HepG2 (cell line): Measurements from ENCODE around the gene PPP1R9B. TPM values are rescaled to one million over a fixed set of nuclear protein-coding genes. Genes with fewer than 3 reads are reported as not detected.

Source experiments
- IKZF4 ChIP-seq: sonication (generic); formaldehyde crosslinking; IDR thresholded peaks from 2 replicates; pipeline ENCODE4 v1.5.1; 2020; ENCODE audit warnings: borderline replicate concordance, mild to moderate bottlenecking, low read depth, missing genetic modification reagents; ENCODE audit errors: not compliant biosample characterization
- SALL2 ChIP-seq: sonication (generic); formaldehyde crosslinking; IDR thresholded peaks from 2 replicates; pipeline ENCODE4 v1.8.1; 2023; ENCODE audit warnings: mild to moderate bottlenecking, missing genetic modification reagents, inconsistent platforms
- TMF1 ChIP-seq: sonication (generic); formaldehyde crosslinking; IDR thresholded peaks from 2 replicates; pipeline ENCODE4 v1.8.1; 2022; ENCODE audit warnings: low read depth, missing genetic modification reagents
- ZNF34 ChIP-seq: sonication (generic); formaldehyde crosslinking; IDR thresholded peaks from 2 replicates; pipeline ENCODE4 v1.4.0; 2020; ENCODE audit warnings: mild to moderate bottlenecking, missing genetic modification reagents, borderline replicate concordance
- polyA plus RNA-seq, 8 experiments: library from polyadenylated mRNA; depleted of rRNA in 3 of 8; stranded (reverse) in 7 of 8; unstranded in 1 of 8; fragments of >200 nt; fragmentation: Illumina TruSeq in 4 of 8; extraction: Trizol in 4 of 8; gene quantifications; 2 replicates each; pipeline versions ENCODE4 v1.2.1 to v1.2.3, GENCODE V29; 2011 to 2016; ENCODE audit warnings: low read depth in 4 of 8, missing spikeins in 1 of 8, mixed read lengths in 1 of 8; ENCODE audit not compliant: insufficient read depth in 1 of 8
- total RNA-seq, 5 experiments: library from RNA; depleted of rRNA; stranded (reverse); fragments of >200 nt; fragmentation: Illumina TruSeq; extraction: Trizol; gene quantifications; 2 replicates each; pipeline ENCODE4 v1.2.3, GENCODE V29; 2016; ENCODE audit warnings: low read depth in 1 of 5
- TF ChIP-seq, protein P1 (sequence below): sonication (generic); formaldehyde crosslinking; IDR thresholded peaks from 2 replicates; pipeline ENCODE4 v1.5.0; 2020; ENCODE audit warnings: mild to moderate bottlenecking, missing genetic modification reagents, borderline replicate concordance
- TF ChIP-seq, protein P2 (sequence below): sonication (generic); formaldehyde crosslinking; IDR thresholded peaks from 2 replicates; pipeline ENCODE4 v1.4.0; 2020; ENCODE audit warnings: missing genetic modification reagents
- TF ChIP-seq, protein P3 (sequence below): IDR thresholded peaks from 2 replicates; pipeline ENCODE4 v1.6.1; 2016; ENCODE audit warnings: mild to moderate bottlenecking

Gene PPP1R9B
- total and polyA plus RNA-seq, 2 of the 13 experiments (the other 11 are each of a cell fraction or from before 2014, with no cell fraction given) = 9.4 to 15.8 TPM

DNA sequence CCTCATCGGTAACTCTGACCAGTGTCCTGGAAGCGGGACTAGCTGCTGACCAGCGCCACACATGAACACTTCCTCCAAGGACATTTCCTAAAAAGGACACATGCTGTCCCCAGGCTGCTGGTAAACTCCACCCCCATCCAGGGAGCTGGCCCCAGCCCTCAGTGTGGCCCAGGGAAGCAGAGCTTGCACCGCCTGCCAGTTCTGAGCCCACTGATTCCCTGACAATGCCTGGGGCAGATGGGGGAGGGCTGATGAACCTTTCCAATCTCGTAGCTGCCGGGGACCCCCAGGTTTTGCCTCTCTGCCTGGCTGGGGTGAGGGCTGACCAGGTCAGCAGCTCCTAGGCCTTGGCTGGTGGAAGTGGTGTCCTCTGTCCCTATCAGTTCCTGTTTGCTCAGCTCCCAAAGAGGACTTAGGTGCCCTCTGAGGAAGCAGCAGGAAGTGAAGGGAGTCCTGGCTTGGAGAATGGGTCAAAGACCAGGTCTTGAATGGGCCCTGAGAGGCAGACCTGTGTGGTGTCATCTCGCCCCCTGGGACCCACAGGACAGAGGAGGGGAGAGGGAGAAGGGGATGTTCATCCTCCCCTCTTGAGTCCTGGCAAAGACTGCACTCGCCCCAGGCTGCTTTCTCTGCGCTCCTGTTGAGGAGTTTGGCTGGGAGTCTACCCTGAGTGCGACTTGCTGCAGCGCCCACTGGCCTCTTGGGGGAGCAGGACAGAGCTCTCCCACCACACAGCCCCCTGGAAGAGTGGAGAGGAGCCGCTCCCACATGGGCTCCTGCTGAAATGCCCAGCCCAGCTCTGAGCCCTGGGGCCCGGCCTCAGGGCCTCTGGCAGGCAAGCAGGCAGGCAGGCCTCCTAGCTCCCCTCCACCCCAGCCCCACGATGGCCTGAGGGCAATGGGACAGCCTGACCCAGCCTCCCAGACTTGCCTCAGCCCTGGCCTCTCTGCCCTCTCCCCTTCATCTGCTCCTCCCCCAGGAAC is 38.5 kb downstream of the PPP1R9B start (continued):
- TF ChIP-seq, protein P1, sequence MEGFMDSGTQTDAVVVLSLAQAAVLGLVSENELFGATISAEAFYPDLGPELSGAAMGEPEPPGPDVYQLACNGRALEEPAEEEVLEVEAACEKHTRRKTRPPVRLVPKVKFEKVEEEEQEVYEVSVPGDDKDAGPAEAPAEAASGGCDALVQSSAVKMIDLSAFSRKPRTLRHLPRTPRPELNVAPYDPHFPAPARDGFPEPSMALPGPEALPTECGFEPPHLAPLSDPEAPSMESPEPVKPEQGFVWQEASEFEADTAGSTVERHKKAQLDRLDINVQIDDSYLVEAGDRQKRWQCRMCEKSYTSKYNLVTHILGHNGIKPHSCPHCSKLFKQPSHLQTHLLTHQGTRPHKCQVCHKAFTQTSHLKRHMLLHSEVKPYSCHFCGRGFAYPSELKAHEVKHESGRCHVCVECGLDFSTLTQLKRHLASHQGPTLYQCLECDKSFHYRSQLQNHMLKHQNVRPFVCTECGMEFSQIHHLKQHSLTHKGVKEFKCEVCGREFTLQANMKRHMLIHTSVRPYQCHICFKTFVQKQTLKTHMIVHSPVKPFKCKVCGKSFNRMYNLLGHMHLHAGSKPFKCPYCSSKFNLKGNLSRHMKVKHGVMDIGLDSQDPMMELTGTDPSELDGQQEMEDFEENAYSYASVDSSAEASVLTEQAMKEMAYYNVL (CRISPR knock-in tag) = 0 out of 2 replicates have a peak, but pooled peaks have one; percentile 10
- TF ChIP-seq, protein P2, sequence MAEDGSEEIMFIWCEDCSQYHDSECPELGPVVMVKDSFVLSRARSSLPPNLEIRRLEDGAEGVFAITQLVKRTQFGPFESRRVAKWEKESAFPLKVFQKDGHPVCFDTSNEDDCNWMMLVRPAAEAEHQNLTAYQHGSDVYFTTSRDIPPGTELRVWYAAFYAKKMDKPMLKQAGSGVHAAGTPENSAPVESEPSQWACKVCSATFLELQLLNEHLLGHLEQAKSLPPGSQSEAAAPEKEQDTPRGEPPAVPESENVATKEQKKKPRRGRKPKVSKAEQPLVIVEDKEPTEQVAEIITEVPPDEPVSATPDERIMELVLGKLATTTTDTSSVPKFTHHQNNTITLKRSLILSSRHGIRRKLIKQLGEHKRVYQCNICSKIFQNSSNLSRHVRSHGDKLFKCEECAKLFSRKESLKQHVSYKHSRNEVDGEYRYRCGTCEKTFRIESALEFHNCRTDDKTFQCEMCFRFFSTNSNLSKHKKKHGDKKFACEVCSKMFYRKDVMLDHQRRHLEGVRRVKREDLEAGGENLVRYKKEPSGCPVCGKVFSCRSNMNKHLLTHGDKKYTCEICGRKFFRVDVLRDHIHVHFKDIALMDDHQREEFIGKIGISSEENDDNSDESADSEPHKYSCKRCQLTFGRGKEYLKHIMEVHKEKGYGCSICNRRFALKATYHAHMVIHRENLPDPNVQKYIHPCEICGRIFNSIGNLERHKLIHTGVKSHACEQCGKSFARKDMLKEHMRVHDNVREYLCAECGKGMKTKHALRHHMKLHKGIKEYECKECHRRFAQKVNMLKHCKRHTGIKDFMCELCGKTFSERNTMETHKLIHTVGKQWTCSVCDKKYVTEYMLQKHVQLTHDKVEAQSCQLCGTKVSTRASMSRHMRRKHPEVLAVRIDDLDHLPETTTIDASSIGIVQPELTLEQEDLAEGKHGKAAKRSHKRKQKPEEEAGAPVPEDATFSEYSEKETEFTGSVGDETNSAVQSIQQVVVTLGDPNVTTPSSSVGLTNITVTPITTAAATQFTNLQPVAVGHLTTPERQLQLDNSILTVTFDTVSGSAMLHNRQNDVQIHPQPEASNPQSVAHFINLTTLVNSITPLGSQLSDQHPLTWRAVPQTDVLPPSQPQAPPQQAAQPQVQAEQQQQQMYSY (CRISPR knock-in tag) = no peak
- TF ChIP-seq, protein P3, sequence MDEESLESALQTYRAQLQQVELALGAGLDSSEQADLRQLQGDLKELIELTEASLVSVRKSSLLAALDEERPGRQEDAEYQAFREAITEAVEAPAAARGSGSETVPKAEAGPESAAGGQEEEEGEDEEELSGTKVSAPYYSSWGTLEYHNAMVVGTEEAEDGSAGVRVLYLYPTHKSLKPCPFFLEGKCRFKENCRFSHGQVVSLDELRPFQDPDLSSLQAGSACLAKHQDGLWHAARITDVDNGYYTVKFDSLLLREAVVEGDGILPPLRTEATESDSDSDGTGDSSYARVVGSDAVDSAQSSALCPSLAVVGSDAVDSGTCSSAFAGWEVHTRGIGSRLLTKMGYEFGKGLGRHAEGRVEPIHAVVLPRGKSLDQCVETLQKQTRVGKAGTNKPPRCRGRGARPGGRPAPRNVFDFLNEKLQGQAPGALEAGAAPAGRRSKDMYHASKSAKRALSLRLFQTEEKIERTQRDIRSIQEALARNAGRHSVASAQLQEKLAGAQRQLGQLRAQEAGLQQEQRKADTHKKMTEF (CRISPR knock-in tag) = no peak; the same call in 1 of the 2 replicates
- no peak for TF ChIP-seq SALL2
- TF ChIP-seq ZNF34 = no peak
- no peak for TF ChIP-seq IKZF4 (CRISPR knock-in tag)
- 0 out of 2 replicates have a peak, but pooled peaks have one; percentile 5 for TF ChIP-seq TMF1
